CD4-positive, alpha-beta T cell treated with Interleukin-1 beta for 1 hour (primary cell): ENCODE data around the gene SLC25A39.
A peak's percentile ranks its signal among the peaks of the same experiment; 100 is the strongest.
"Not testable (repeated sequence)": the region's sequence is repeated elsewhere in the genome, so short reads cannot be mapped to it uniquely, and the experiment has no call there.

Source experiments
- DNase-seq, 2 donors: peaks; one replicate each; pipeline ENCODE4 v3.0.0-alpha.2; 2020 to 2022

Gene SLC25A39, protein sequence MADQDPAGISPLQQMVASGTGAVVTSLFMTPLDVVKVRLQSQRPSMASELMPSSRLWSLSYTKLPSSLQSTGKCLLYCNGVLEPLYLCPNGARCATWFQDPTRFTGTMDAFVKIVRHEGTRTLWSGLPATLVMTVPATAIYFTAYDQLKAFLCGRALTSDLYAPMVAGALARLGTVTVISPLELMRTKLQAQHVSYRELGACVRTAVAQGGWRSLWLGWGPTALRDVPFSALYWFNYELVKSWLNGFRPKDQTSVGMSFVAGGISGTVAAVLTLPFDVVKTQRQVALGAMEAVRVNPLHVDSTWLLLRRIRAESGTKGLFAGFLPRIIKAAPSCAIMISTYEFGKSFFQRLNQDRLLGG

DNA sequence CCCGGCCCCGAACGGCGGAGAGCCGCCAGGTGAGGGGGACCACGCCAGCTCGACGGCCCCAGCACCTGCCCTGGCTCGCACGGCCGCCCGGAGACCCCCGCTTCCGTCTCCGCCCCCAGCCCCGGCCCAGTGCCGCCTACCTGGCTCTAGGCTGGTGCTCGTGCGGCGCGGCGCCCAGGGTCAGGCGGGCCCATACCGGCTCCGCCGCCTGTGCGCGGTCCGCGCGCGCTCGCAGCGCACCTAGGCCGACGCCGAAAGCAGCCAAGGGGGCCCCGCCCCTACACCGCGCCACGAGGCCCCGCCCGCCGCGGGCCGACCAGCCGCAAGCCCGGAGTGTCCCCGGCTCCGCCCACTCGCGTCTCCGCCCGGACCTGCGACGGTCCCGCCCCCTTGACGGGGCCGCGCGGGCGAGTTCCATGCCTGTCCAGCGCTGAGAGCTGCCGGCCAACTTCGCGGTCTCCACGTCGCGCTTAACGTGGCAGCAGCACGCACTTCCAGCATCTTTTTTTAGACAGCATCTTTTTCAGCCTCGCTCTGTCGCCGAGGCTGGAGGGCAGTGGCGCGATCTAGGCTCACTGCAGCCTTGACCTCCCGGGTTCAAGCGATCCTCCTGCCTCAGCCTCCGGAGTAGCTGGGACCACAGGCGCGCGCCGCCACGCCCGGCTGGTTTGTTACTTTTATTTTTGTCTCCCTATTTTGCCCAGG, at the start of gene SLC25A39:
Gene SLC25A39, minus strand, starts transcription at position 253 of the 705 bp plus-strand sequence. CDS start 1,261 bp downstream, outside the sequence.
- DNase-seq = peak; percentile 95 to 96

GRCh38 chr17:44372036-44372435, 47.4 kb upstream of the SLC25A39 start:
- no peak for DNase-seq

GRCh38 chr17:44369414-44370023, 44.9 kb upstream of the SLC25A39 start:
- DNase-seq = peak in 1 of 2 donors; percentile 28

DNA sequence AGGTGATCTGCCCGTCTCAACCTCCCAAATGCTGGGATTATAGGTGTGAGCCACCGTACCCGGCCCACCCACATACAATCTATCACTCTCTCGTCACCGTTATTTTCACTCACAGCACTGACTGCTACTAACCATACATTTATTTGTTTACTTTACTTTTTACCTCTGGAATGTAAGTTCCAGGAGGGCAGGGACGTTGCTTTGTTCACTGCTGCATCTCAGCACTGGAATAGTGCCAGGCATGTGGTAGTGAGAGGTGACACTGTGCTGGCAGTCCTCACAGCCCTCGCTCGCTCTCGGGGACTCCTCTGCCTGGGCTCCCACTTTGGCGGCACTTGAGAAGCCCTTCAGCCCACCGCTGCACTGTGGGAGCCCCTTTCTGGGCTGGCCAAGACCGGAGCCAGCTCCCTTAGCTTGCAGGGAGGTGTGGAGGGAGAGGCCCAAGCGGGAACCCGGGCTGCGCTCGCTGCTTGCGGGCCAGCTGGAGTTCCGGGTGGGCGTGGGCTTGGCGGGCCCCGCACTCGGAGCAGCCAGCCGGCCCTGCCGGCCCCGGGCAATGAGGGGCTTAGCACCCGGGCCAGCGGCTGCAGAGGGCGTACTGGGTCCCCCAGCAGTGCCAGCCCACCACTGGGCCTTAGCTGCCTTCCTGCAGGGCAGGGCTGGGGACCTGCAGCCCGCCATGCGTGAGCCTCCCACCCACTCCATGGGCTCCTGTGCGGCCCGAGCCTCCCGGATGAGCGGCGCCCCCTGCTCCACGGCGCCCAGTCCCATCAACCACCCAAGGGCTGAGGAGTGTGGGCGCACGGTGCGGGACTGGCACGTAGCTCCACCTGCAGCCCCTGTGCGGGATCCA, 44.0 kb upstream of the SLC25A39 start:
- DNase-seq = not testable (repeated sequence)

- no peak for DNase-seq
These were observed 42.8 kb upstream of the SLC25A39 start for GRCh38 chr17:44367231-44367979.

DNA sequence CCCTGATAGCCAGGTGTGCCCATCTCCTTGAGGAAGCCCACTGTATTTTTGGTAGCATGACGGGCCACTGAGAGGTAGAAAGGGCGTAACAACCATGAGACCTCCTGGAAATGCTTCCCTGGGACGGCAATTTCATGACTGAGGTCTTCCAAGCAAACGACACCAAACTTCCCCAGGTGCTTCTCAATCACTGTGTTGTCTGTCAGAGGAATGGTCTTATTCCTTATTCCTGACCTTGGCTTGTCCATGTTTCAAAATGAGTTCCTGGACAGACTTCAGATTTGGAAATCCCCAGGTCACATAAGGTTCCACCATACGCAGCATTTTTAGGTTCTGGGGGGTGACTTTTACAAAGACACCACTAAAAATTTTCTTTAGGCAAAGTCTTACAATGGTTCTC, 40.4 kb upstream of the SLC25A39 start:
- not testable (repeated sequence) for DNase-seq

GRCh38 chr17:44363613-44364159, 39.1 kb upstream of the SLC25A39 start, which contains the start of gene FAM171A2:
TSS of gene FAM171A2 (minus strand) at chr17:44363853. CDS start at chr17:44363714, 139 bp downstream.
- peak; percentile 65 to 71 for DNase-seq

GRCh38 chr17:44362949-44363612, 38.5 kb upstream of the SLC25A39 start:
- no peak for DNase-seq

DNA sequence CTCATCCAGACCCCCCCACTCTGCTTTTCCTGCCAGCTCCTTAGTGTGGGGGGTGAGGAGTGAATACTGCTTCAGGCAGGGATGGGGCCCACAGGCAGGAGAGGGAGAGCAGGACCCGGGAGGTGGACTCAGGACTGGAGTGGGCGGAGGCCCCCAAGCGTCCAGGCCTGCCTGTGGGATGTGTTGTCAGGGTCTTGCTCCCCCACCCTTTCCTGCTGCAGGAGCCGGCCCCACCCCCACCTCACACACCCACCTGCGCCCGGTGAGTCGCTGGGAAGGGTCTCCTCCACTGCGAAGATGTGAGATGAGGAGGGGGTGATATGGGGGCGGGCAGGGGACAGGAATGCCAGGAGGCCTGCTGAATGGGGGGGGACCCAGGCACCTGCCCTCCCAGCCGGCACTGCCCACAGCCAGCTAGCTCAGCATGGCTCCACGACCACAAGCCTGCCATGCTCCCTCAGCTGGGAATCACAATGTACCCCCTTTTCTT, 37.9 kb upstream of the SLC25A39 start:
- no peak for DNase-seq

- no peak for DNase-seq
These were observed 37.0 kb upstream of the SLC25A39 start for GRCh38 chr17:44361292-44362260.

GRCh38 chr17:44360826-44361225, 36.2 kb upstream of the SLC25A39 start:
- DNase-seq = no peak

GRCh38 chr17:44360144-44360533, 35.5 kb upstream of the SLC25A39 start:
- no peak for DNase-seq

GRCh38 chr17:44359458-44360143, 35.0 kb upstream of the SLC25A39 start:
- no peak for DNase-seq

DNA sequence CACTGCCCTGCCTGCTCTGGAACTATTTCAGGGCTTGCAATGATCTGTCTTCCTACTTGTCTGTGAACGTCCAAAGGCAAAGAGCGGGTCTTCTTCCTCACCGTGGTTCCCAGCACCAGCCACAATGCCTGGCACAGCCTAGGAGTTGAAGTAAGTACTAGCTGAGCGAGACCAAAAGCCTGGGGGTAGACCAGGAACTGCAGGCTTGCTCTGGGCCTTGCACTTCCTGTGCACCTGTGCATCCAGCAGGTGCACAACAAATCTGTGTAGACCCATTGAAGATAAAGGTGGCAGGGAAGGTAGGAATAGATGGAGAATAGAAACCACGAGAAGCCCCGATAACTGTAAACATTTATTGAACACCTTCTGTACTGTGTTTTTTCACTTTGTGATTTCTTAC, 34.4 kb upstream of the SLC25A39 start:
- no peak for DNase-seq

DNA sequence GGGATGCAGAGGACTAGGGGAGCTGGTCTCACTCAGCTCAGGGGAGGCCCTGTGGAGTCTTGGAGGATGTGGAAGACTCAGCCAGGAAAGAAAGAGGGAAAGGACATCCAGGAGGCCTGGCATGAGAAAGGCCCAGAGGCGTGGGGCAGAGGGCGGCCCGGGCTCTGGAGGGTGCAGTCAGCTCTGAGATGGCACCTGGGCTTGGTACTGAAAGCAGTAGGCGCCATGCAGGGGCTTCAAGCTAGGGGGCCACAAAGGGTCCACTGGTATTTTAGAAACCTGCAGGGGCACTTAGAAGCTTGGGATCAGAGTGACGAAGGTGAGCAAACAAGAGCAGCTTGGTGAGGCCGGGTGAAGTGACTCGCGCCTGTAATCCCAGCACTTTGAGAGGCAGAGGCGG, 33.4 kb upstream of the SLC25A39 start:
- no peak for DNase-seq

DNA sequence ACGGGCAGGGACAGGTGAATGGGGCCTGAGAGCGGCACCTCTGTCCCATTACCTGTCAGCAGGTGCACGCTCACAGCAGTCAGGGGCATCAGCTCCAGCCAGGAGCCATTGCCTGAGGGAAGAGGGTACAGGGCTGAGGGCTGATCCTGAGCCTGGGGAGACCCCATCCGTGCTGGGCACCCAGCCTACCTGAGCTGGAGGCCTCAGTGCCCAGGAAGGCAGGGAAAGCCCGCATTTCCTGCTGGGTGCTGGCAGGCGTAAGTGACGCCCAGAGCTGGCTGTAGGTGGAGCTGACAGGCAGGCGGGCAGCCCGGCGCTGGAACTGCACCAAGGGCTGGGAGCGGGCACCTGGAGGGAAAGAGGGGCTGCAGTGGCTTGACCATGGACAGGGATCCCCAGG, 31.6 kb upstream of the SLC25A39 start:
- DNase-seq = no peak

- DNase-seq = no peak
These were observed 31.0 kb upstream of the SLC25A39 start for GRCh38 chr17:44355642-44356099.
